GM21423 (cell line): ENCODE data around the gene CERS6.

Experiments used
- ATAC-seq: cut with Tn5 transposase; IDR thresholded peaks from one replicate; pipeline ENCODE4 v1.9.1; 2021; ENCODE audit warnings: mild to moderate bottlenecking, moderate library complexity; ENCODE audit not compliant: unreplicated experiment

CERS6 gene

DNA sequence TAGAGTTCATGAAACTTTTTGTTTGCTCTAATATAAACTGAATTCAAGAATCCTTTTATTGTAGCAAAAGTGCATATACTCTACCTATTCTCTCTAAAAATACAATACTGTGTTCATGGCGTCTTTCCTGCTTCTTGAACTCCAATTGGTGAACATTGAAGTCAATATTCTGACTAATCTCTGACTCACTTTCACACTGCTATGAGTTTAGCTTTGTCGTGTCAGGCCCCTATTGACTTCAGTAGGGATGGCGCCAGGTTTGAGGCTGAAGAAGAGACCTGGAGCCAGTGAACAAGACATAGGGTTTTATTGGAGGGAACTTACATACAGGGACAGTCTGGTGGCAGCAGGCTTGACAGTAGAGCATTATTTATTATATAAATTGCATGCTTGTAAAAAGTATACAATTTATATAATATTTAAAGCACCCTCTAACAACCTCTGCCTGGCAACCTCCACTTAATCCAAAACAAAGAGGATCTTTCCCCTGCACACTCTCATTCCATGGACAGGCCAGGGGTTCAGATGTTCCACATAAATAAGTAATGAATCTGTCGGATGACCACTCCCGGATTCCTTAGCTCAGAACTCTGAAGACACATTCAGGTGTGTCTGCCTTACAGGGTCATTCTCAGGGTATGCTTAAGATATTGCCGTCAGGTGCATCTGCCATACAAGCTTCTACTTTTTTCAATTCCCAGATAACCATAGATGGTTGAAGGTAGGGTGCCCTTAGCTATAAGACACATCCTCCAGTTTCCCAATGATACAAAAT lies 141.0 kb downstream of the CERS6 start:
- no peak for ATAC-seq

DNA sequence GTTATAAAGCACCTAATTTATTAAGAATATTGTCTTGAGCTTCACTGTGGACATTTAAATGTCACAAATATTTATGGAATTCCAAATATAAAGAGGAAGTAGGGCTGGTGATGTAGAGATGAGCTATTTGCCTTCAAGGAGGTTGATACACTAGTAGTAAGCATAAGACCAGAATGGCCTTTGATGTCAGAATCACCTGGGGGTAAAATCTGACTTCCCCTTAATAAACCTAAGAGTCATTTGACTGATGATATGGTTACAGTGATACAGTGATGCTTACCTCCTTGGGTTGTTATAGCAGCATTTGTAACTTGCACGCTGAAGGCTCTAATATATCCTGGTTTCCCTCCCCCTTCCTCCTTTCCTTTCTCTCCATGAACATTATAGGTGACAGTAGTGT lies 143.7 kb downstream of the CERS6 start:
- ATAC-seq, result no peak

DNA sequence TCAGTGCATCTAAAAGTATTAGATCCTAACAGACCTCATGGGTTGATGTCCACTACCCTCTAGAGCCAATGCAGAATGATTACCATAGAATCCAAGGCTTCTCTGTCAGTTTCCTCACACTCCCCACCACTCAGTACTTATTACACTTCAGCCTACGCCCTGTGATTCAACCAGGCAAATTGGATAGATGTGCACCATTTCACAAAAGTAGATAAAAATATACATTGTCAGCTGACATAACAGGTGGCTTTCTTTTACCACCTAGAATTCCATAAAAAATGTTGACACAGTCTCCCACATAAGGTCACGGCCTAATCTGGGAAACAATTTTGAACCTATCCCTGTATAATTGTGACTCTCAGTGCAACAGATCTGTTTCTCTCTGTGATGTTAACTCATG lies 144.9 kb downstream of the CERS6 start:
- ATAC-seq, result no peak

DNA sequence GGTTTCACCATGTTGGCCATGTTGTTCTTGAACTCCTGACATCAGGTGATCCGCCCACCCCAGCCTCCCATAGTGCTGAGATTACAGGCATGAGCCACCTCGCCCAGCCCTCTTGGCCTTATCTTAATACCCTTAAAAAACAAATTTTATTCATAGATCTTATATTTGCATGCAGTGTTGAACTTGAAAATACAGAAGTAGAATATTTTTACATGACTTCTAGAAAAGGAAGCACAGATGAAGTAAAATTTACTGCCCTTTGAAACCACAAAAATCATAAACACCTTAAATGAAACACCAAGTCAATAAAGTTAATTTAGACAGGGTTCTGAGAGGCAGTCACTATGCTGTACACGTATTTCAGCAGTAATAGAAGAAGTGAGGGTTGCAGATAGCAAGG lies 145.7 kb downstream of the CERS6 start:
- peak; percentile 50 for ATAC-seq

DNA sequence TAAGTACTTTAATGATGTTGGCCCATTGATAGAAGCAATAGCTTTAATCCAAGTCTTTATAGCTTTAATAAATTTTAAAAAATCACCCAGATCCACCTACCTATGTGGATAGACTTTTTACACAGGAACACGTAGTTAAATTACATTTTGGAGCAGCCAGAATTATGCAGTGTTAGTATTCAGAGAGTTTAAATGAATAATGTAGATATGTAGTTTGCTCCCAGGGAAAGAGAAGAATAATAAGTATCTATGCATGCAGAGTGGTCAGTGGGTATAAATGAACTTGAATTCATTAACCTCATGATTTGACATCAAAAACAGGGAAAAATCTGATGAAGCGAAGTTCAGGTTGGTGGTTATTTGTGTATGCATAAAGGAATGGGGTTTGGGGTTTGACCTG lies 146.3 kb downstream of the CERS6 start:
- no peak for ATAC-seq

DNA sequence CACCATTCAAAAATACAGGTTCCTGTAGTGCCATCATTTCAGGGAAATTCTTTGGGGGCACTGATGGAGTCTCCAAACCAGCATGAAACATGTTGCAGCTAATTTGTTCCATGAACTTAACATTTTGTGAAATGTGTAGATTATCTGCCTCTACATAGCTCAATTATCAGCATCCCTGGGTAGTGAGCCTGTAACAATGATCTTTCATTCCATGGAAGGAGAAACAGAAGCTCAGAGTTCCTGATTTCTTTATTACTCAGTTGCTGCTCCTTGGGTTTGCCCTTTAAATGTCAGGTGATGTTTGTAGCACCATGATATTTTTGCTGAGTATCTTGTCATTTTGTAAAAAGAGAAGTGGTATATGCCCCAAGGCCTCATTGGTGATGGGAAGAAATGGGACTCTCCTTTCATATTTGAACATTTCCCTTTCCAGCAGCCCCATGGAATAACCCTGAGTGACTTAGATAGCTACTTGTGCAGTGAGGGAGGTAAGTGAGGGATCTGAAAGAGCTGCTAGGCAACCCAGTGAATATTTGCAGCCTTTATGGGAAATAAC lies 146.9 kb downstream of the CERS6 start:
- ATAC-seq, result no peak

DNA sequence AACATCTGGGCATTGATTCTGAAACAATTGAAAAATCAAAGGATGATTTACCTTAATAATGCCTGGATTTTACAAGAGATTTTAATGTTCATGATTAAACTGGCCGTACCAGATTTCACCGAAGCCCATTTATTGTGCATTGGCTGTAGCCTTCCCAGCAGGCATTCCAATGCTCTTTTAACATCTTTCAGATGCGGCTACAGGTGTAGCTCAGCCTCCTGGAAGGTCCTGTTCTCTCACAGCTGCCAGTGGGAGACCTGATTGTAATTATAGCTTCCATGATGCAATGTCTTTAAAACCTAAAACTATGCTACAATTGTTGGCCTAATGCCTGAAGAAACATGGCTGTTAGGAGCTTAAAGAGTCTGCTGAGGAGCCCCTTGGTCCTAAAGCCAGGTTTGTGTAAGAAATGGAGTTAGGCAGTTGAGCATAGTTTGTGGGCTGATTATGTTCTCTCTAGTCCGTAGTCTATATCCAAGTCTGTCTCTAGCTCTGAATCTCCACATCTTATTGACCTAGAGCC lies 147.4 kb downstream of the CERS6 start:
- no peak for ATAC-seq

DNA sequence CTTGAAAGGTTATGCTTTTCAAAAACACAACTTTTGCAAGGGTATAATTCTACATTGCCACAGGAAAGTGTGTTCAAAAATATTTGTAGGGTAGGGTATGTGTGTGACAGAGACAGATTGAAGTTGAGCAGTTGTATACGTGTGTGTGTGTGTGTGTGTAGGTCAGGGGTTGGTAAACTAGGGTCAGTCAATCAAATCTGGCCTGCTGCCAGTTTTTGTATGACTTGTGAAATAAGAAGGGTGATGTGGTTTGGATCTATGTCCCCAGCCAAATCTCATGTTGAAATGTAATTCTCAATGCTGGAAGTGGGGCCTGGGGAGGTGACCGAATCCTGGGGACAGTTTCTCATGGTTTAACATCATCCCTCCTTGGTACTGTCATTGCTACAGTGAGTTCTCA lies 148.2 kb downstream of the CERS6 start:
- ATAC-seq, result no peak

DNA sequence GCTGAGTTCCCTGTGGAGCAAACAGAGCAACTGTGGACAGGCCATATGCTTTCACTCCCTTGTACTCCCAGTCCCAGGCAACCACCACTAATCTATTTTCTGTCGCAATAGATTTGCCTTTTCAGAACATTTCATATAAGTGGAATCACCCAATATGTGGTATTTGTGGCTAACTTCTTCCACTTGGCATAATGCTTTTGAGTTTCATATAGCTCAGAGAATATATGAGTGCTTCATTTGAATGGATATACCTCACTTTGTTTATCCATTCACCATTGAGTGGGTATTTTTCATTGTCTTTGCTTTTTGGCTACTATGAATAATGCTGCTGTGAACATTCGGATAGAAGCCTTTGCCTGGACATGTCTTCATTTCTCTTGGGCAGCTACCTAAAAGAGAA lies 151.9 kb downstream of the CERS6 start:
- no peak for ATAC-seq

DNA sequence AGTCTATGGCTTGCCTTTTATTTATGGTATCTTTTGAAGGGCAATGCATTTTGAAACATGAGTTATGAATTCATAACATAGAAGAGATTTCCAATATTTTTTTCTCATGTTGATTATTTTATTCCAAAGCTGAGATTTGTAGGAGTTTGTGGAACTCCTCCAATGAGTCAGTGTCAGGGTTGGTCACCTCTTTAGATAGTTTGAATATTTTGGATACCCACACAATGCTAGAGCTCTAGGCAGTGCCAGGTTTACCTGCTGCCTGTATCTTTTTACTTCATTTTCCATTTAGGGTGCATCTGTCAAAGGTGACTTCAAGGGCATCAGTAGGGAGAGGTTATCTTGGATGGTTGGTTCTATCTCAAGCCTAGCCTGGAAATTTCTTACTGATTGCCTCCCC lies 152.7 kb downstream of the CERS6 start:
- ATAC-seq, result no peak

DNA sequence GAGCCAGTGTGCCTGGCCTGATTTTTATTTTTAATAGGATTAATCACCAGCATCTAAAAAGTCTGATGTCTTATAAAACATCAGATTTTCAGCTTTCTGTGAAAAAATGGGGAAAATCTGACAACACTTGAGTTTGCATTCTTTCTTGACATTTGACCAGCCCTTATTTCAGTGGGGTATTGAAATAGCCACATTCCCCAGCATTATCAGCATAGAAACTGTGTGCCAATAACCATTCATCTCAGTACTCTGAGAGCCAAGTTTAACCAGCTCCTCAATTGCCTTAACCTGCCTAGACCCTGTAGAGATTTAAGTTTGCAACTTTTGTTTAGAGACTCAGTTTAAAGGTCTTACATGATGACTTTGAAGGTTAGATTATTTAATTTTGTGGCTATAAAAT lies 155.0 kb downstream of the CERS6 start:
- no peak for ATAC-seq

DNA sequence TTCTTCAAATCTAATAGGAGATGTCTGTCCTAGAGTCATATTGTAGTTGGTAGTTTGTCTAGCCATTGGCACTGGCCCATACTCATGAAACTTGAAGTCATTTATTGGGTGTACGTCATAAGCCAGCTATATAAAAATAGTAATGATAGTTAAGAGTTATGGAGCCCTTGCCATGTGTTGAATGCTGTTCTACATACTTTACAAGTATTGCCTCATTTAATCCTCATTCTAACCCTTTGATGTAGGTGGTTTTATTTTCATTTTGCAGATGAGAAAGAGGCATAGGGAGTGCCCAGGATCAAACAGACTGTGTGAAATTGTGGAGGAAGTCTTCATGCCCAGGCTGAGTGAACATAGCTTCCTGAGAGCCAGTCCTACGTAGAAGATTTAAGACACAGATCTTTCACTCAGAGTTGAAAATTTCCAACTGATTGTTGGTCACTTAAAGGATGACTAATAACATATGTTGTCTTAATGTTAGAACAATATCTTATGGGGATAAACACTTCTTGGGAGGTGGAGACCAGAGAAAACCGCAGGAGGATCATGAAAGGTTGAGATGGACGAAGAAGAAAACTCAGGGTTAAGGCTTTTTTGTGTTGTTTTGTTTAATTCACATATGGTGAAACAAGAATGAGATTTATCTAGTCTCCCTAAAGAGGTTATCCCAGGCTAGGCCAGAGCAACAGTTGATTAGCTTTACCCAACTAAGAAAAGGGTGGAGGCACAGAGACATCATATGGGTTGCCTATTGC lies 156.0 kb downstream of the CERS6 start:
- no peak for ATAC-seq

DNA sequence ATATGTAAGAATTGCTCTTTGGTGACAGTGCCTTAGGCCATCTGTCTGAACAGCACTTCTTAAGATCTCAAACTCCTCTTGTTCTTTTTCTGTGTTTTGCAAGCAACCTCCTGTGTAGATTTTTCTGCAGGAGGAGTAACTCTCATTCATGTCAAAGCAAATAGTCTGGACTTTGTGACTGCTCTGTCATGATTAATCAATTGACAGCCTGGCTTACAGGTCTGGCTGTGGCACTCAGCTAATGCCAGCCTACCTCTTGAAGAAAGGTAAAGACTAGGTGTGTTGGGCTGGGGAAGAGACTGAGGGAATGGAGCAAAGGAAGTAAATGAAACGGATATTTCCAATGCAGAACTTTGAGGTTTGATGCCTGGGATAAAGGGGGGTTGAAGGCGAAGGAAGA lies 156.6 kb downstream of the CERS6 start:
- ATAC-seq, result no peak

DNA sequence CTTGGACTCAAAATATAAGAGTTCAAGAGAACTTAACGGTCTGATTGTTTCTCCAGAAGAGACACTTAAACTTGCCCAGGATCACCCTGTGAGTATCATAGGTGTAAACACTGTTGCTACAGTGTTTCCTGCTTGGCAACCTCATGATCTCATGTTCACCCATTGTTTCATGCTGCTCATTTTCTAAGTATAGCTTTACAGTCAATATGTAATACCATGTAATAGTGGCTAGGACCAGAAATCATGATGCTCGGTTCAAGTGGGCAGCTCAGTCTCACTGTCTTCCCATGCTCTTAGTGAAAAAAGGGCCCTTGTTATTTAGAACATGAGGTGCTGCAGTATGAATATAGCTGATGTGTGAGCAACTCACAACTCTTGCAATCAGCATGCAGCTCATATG lies 157.5 kb downstream of the CERS6 start:
- ATAC-seq, result no peak

DNA sequence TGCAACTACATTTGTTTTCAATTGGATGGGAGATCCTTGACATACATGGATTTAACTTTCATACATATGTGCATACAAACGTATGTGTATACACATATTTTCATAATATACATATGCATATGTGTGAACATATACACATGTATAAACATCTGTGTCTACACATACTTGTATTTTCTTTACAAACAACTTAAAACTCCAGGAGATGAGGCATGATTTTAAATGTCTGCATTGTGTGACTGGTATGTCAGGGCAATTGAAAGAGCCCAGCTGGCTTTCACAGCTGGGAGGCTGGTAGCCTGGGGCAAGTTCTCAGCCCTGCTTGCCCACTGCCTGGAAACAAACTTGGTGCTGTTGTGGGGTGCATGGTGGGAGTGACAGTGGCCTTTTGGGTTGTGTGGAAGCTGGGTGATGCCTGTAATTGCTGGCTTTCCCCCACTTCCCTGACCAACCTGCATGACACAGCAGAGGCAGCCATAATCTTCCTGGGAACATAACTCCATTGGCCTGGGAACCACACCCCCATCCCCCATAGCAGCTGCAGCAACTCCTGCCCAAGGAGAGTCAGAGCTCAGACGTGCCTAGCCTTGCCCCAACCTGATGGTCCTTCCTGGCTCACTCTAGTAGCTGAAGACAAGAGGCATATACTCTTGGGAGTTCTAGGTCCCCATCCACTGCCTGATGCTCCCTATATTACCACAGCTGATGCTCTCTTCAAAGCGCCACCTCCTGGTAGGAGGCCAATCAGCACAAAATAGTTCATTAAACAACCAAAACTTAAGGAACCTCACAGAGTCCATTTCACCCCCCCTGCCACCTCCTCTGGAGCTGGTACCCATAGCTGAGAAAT lies 158.3 kb downstream of the CERS6 start:
- no peak for ATAC-seq

DNA sequence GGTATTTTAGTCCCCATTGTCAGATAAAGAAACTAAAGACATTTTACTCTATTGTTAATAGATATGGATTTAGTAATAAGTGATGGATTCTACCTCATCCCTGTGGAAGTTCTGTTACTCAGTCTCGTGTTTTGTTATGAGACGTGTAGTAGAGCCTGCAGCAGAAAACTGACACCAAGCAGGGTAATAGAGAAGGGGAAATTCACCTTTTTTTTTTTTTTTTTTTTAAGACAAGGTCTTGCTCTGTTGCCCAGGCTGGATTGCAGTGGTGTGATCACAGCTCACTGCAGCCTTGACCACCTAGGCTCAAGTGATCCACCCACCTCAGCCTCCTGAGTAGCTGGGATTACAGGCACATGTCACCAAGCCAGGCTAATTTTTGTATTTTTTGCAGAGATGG lies 164.5 kb downstream of the CERS6 start:
- no peak for ATAC-seq

DNA sequence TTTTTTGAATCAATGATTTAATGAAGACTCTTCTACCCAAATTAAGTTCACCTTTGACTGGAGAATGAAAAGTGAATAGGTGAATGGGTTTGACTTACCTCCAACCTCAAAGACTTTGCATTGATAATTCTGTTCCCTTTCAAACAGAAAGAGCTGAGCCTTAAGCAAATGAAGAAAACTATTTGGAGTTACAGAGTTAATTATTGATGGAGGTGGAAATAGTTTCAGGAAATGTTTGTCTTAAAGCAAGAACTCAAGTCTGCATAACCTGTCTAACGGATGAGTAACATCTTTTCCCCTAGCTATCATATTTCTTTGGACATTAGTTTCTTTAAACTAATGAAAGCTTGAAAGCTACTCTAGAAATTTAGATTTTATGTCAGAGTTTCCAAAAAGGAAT lies 166.5 kb downstream of the CERS6 start:
- peak; percentile 43 for ATAC-seq

DNA sequence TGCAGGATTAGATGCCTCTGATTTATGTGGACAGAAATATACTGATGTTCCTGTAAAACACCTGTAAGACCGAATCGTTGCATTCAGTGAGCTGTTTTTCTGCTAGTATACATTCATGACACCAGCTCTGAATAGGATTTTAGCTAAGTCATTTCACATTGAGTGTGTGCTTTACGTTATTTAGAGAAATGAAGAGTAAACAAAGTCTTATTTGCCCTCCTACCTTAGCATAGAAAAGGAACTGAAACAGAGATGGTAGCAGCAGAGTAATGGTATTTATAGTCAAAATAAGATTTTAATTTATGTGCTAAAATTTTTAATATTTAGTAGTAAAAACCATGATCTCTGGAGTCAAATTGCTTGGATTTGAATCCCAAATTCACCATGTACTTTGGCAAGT lies 168.0 kb downstream of the CERS6 start:
- no peak for ATAC-seq

DNA sequence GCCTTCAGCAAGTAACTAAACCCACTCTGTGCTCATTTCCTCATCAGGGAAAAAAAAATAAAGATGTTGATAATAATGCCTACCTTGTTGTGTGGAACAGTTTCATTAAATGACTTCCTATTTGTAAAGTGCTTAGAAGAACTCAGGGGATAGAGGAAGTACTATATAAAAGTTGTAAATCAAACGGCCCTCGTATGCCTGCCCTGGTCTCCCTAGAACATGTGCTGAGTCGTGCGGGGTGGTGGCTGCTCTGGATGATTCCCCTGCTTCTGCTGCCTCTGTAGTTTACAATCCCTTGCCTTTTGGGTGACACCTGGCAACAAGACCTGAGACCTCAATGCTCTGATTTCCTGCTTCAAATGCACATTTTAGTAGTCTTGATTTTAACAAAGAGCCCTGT lies 170.0 kb downstream of the CERS6 start:
- no peak for ATAC-seq

DNA sequence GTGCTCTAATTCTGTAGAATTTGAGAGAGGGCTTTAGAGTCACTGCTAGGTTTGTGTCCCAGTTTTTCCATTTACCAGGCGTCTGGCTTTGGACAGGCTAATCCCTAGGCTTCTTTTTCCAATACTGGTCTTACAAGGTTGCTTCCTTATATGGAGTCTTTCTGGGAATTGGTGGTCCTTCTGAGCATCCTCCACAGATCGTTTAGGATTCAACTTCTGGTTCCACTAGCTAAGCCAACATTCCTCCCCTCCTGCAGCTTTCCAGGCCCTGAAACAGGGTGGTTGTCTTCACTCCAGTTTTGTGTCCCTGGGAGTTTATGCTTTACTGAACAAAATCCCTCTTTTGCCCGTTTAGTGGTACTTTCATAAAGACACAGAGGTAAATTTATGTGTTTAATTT lies 170.6 kb downstream of the CERS6 start:
- ATAC-seq, result no peak

DNA sequence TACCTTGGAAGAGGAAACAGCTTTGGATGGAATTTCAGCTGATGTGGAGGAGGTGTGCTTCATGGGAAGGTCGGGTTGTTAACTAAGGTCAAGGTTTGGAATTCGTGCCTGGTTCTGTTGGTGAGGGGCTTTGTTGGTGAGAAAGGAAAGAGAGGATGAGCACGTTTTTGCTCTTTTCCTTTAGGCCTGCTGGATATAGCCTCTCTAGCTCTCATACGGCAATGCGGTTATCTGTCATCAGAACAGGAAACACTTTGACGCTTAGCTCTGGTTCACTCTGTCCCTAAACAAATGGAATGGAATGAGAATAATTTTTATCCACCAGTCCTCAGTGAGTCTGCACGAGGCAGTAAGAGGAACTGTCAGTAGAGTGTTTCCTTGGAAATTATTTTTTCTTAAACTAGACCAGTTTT lies 176.6 kb downstream of the CERS6 start:
- ATAC-seq, result peak; percentile 39
